ENCODE data around the gene NEK11.
A peak's percentile ranks its signal among the peaks of the same experiment; 100 is the strongest.

NEK11 gene, protein sequence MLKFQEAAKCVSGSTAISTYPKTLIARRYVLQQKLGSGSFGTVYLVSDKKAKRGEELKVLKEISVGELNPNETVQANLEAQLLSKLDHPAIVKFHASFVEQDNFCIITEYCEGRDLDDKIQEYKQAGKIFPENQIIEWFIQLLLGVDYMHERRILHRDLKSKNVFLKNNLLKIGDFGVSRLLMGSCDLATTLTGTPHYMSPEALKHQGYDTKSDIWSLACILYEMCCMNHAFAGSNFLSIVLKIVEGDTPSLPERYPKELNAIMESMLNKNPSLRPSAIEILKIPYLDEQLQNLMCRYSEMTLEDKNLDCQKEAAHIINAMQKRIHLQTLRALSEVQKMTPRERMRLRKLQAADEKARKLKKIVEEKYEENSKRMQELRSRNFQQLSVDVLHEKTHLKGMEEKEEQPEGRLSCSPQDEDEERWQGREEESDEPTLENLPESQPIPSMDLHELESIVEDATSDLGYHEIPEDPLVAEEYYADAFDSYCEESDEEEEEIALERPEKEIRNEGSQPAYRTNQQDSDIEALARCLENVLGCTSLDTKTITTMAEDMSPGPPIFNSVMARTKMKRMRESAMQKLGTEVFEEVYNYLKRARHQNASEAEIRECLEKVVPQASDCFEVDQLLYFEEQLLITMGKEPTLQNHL

DNA sequence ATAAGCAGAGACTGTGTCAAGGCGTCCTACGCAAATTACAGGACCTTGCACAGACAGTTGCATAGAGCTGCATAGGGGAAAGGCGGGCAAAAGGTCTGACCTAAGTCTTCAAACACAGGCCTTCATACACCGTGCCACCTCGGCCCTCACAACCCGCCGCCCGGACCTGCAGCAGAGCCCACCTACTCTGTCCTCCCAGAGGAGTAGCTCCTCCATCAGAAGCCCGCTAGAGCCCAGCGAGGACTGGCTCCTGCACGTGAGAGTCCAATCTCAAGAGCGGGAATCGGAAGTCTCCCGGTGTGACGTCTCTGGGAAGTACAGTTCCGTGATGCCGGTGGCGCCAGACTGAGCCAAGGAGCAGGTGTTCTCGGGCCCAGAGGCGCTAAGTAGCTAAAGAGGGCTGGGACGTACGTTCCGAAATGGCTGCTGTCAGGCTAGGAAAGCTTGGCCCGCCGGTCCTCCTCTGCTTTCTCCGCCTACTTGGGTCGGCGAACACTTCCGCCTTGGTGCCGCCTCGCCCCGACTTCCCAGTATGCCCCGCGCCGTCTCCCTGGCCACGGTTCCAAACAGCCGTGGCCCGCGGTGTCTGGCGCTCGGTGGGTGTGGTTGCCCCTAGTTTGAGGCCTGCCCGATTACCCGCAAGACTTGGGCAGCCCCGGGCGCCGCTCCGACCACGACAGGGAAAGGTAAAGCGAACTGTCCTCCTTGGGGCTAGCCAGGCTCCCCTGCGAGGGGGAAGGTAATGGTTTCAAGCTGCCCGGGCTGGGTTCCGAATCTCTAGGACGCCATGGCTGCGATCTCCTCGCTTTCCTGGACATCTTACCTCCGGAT is at the start of gene NEK11, which contains the start of gene ASTE1:
NEK11 (plus strand) TSS at position 557 of the 831 bp plus-strand sequence. CDS start 2,832 bp downstream, outside the sequence.
ASTE1 (minus strand) TSS at position 505 of the 831 bp plus-strand sequence. CDS start 1,519 bp downstream, outside the sequence.
- DNase-seq = peak; percentile 92

DNA sequence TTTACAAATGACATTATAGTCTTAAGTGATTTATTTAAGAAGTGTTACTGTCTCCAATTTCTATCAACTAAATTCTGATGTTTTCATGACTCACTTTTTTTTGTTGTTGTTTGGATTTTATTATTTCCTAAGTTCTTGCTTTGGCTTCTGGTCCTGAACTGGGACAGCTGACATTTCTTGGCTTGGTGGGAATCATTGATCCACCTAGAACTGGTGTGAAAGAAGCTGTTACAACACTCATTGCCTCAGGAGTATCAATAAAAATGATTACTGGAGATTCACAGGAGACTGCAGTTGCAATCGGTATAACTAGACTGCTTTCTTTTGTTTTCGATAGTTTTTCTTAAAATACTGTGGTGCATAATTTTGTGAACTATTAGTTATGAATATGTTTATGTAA is 47.6 kb upstream of the NEK11 start:
- no peak for DNase-seq

- DNase-seq = no peak
Observed at GRCh38 chr3:130981469-130981868, 45.2 kb upstream of the NEK11 start.

DNA sequence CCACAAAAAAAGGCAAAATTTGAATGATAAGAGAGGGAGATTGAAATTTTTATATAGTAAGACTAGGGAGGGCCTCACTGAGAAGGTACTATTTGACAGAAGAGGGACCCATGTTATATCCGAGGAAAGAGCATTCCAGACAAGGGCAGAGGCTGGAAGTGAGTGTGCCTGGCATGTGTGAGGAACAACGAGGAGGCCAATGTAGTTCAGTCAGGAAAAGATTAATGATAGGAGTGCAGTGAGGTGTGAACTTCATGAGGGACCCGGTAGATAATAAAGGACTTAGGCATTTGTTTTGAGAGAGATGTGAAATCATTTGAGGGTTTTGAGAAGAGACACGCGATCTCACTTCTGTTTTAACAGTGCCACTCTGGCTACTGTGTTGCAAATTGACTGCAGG is 36.4 kb upstream of the NEK11 start:
- DNase-seq = no peak

GRCh38 chr3:130991126-130991525 is 35.6 kb upstream of the NEK11 start:
- no peak for DNase-seq

GRCh38 chr3:130992344-130992743 is 34.3 kb upstream of the NEK11 start:
- DNase-seq = no peak

GRCh38 chr3:130997289-130997688 is 29.4 kb upstream of the NEK11 start:
- DNase-seq = no peak

DNA sequence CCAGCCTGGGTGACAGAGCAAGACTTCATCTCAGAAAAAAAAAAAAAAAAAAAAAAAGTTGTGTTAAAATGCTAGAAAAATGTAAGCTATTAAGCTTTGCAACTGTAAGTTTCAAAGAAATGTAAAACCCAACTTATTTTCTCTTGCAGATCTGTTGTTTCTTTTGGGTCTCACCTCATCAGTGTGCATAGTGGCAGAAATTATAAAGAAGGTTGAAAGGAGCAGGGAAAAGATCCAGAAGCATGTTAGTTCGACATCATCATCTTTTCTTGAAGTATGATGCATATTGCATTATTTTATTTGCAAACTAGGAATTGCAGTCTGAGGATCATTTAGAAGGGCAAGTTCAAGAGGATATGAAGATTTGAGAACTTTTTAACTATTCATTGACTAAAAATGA is 25.6 kb upstream of the NEK11 start:
- DNase-seq = no peak

DNA sequence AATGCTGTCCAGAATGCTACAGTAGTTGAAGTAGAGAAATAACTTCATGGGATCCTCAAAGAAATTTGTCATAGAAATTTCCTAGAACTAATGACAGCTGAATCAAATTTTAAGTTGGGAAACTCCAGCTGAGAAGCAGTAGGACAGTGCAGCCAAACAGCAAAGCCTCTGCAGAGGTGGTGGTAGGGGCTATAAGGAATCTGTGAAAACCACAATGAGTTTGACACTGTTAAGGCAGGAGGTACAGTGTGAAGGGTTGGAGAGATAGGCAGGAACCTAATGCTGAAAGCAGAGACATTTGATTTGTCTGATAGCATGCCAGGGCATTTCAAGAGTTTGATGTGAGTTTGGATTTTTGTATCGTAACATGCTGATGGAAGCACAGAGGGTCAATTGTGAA is 22.1 kb upstream of the NEK11 start:
- DNase-seq = no peak

- DNase-seq = no peak
Observed at GRCh38 chr3:131007256-131007655, 19.4 kb upstream of the NEK11 start.

DNA sequence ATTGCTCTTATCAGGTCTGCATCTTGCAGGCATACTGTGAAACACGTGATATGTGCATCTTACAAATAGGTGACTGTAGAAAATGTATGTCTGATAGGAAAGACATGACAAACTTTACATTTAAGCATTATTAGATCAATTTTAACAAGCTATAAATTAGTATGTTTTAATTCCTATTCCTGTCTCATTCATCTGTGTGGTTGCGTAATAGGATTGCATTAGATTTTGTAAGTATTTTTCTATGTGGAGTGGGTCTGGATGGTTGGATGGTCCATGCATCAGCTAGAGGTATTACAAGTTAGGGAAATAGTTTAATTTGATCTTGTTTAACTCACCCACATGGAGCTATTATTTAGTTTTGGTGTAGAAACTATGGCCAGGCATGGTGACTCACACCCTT is 18.9 kb upstream of the NEK11 start:
- no peak for DNase-seq

- no peak for DNase-seq
Observed at GRCh38 chr3:131008326-131008725, 18.4 kb upstream of the NEK11 start.

DNA sequence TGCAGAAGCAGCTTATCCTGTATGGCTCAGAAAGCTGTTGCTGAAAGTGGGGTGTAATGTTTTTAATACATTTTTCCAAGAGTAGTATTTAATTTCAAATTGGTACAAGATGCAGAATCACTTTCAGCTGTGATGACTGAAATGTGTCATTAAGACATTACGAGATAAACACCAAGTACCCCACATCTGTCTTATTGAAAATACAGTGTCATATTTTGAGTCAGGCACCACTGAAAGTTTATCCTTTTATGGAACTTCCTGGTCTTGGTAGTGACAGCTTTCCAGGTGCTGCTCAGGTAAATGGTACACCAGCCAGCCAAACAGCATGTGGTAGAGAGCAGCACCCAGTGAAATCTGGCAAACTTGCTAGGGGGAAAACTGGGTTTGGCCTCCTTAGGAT is 17.0 kb upstream of the NEK11 start:
- DNase-seq = no peak

DNA sequence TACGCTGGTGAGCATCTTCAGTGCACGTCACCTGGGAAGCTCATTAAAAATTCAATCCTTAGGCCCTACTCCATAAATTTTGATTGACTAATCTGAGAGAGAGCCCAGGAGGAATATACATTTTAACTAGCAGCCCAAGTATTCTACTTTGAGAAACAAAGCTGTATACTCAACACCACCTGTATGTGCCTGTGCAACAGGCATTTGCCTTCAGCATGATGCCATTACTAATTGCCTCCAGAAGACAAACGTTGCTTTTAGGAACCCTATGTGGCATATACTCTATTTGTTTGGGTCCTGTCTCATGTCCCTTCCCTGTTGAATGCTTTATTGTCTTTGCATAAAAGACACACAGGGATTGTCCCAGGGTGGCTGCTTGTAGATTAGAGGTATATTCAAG is 7.7 kb upstream of the NEK11 start:
- DNase-seq = no peak

DNA sequence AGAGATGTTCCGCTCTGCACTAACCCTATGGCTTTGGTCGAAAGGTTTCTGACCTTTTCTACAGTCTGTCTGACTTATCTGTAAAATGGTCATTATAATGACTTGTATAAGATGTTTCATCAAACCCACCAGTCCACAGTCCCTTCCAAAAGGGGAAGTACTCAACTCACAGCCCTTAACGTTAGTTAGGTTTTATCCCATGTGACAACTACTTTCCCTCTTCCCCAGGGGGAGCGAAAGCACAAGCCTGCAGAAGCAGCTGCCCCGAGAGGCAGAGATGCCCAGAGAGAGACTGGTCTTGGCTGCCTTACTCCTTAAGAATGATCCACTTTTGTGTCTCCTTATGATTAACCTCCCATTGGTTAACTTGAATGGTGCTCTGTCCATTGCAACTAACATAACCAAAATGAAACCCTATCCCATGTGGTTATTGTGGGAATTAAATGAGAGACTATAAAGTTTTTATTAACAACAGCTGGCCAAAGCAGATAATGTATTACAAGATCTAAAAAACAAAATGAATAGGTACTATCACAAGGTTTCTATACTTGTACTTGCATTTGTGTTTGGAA is 6.5 kb upstream of the NEK11 start:
- no peak for DNase-seq

DNA sequence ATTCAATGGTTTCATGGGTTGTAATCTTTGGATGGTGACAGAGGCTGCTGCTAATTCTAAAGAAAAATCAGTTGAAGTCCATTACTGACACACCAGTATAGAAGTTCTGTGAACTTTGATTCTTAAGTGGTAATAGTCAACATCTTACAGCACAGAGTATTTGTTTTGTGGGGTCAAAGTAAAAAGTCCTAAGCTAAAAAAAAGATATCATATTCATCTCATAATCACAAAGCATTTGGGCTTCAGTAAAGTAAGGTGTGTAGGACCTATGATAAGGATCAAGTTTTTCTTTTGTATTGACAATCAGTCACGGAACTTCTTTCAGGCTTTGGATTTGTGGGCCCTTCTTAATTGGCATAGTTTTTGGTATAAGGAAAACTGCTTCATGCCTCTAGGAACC is 1.1 kb upstream of the NEK11 start:
- DNase-seq = no peak

- DNase-seq = no peak
Observed at GRCh38 chr3:131028844-131029243, 2.2 kb downstream of the NEK11 start.

GRCh38 chr3:131031660-131032059 is 5.0 kb downstream of the NEK11 start:
- DNase-seq = no peak

DNA sequence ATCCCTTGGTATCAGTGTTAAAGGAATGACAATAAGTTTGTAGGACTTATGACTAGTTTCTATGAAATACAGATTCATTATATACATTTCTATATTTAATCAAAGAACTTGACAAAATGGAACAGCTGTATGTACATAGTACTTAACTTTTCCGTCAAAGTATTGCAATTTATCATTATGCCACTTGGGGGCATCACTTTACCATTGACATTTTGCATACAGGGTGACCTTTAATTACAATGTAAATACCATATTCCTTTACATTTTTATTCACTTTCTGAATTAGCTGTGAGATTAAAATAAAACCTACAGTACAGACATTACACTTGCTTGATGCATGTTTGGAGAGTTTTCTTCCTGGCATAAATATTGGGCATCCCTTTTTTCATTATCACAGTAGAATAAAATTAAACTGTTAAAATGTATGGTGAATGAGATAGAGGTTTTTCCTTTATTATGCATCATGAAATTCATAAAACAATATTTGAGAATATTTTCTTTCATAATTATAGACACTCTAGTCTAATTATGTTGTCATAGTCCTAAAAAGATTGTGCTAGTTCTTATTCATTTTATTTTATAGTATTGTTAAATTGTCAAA is 6.9 kb downstream of the NEK11 start:
- DNase-seq = no peak

DNA sequence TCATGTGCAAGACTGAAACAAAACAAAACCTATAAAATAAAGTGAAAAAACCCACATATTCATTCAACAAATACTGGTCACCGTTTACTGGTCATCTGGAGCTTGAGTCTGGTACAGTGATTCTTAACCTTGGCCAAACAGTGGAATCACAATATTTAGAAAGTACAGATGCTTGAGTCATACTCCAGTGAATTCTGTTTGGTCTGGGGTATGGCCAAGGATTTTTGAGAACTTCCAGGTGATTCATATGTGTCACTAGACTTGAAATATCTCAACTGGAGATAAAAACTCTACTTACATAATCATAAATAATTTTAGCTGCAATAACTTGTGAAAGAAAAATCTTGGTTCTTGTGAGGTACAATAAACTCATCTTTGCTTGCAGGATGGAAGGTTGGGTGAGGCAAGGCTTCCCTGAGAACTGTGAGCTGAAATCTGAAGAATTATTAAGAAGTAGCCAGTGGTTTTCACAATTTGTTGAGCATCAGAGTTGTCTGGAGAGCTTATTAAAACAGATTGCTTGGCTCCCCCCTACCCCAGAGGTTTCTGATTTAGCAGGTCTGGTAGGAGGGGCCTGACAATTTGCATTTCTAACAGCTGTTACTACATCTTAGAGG is 9.6 kb downstream of the NEK11 start:
- DNase-seq = no peak

DNA sequence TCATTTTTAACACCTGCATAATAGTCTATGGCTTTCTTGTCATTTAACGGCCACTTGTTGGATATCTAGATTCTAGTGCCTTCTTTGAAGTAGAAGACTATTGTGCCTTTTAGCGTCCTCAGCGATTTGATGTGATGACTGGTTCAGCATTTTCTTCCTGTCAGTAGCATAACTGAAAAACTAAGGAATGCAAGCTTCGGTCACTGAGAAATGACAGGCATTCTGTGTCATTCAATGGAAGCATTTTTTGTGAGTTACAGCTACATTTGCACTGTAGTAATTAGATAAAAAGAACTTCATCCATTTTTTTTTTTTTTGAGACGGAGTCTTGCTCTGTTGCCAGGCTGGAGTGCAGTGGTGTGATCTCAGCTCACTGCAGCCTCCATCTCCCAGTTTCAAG is 10.3 kb downstream of the NEK11 start:
- no peak for DNase-seq

GRCh38 chr3:131038326-131038725 is 11.6 kb downstream of the NEK11 start:
- DNase-seq = no peak

All from CD4-positive, alpha-beta T cell treated with Interleukin-15 for 1 hour (primary cell).